ENCODE data around the gene TPM2. TPM values are rescaled to one million over a fixed set of nuclear protein-coding genes. Genes with fewer than 3 reads are reported as not detected.

TPM2 gene
- polyA plus RNA-seq, 1 of the 3 experiments (the other 2 are of a cell fraction) = 620 TPM

DNA sequence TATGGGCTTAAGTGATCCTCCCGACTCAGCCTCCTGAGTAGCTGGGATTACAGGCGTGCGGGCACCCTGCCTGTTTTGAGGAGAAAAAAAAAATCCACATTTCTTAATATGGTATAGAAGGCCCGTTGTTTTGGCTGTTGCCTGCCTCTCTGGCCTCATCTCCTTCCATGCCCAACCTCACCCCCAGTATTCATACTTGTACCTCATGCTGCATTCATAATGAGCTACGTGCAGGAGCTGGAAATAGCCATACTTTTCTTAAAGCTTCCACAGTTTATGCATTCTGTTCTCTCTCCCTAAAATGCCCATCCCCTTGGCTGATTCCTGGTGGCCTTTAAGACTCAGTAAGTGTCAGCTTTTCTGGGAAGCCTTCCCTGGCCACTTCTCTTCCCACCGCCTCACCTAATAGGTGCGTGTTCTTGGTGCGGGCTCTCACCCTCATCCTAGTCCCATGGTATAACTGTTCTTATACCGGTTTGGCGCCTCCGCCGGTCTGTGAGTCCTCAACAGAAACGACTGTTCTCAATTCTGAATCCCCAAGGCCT is 2.1 kb upstream of the TPM2 start:
- CTCF ChIA-PET = interaction anchor here (0.9 to 2.7 kb wide), 9 partner anchors 9 to 84 kb away, joined by 3 to 21 read pairs (median 4); partner anchors contain the start of genes ARHGEF39, CCDC107 and RMRP
- no peak overlapping the region; the same call in 1 of the 2 replicates for H3K9ac ChIP-seq
- no peak for DNase-seq

DNA sequence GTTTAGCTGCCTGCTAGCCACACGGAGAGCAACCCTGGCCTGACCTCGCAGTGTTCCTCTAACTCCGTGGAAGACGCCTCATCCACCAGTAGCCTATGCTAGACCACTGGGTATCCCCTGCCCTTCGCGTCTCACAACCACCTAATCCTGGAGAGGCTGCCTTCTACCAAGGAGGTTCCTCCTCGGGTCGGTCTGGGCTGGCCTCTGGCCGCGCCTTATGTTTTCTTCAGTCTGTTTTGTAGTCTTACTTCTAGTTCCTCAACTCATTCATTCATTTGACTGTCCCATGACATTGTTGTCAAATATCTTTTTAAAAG is 1.6 kb upstream of the TPM2 start:
- POLR2A ChIA-PET = interaction anchor here (0.7 to 1.7 kb wide), 7 partner anchors 11 to 44 kb away, joined by 3 to 10 read pairs (median 4); partner anchors contain the start of genes CA9, CCDC107, CREB3 and RMRP
- Histone ChIP-seq H3K9ac (peak overlapping the region; percentile 95), H3K9me2 (no peaks in the 10 kb centered on the region), H3K4me1 (ENCODE audit: control insufficient read depth in 1 of 2, insufficient read depth in 2 of 2, low read depth in 1 of 2, low read length in 1 of 2) (peaks cover 19 to 34% of the 10 kb centered on the region in 2 experiments; a peak in 3 of 4 replicates), H3K79me2 (ENCODE audit: insufficient read depth) (peaks cover 40% of the 10 kb centered on the region), H3K27me3 (ENCODE audit: insufficient read depth) (no peaks in the 10 kb centered on the region), H3K4me2 (peak overlapping the region; percentile 91), H3K27ac (ENCODE audit: low read depth in 2 of 2, low read length in 1 of 2) (peak overlapping the region; percentile 93 to 96), H3K4me3 (ENCODE audit: low read depth in 2 of 2, low read length in 1 of 2) (peak overlapping the region; percentile 62 to 73), H2AFZ (ENCODE audit: low read depth) (peak overlapping the region; percentile 84), H3K36me3 (replicated peaks in 1 of 2; ENCODE audit: control insufficient read depth in 1 of 2, insufficient read depth in 2 of 2, low read length in 1 of 2) (peaks cover 8 to 10% of the 10 kb centered on the region in 2 experiments), H3K9me3 (no peaks in the 10 kb centered on the region), H3F3A (replicated peaks; ENCODE audit: insufficient read depth) (peaks cover 56% of the 10 kb centered on the region), H4K20me1 (ENCODE audit: insufficient read depth) (peaks cover 29% of the 10 kb centered on the region)
- DNase-seq = no peak
- CTCF ChIA-PET = interaction anchor here (0.9 to 2.7 kb wide), 10 partner anchors 15 to 83 kb away, joined by 3 to 21 read pairs (median 4); partner anchors contain the start of genes ARHGEF39, CCDC107 and RMRP
- 58% methylated on average over 9 of the region's 10 CpGs for WGBS (ENCODE audit: low lambda C conversion rate)
- TF ChIP-seq, protein P1, sequence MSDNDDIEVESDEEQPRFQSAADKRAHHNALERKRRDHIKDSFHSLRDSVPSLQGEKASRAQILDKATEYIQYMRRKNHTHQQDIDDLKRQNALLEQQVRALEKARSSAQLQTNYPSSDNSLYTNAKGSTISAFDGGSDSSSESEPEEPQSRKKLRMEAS (IDR thresholded peaks at IDR 0.05; ENCODE audit: low read depth) = no peak
- no peak for TF ChIP-seq SMC3 (IDR thresholded peaks at IDR 0.05; ENCODE audit: low read depth, low read length)
- TF ChIP-seq, protein P2, sequence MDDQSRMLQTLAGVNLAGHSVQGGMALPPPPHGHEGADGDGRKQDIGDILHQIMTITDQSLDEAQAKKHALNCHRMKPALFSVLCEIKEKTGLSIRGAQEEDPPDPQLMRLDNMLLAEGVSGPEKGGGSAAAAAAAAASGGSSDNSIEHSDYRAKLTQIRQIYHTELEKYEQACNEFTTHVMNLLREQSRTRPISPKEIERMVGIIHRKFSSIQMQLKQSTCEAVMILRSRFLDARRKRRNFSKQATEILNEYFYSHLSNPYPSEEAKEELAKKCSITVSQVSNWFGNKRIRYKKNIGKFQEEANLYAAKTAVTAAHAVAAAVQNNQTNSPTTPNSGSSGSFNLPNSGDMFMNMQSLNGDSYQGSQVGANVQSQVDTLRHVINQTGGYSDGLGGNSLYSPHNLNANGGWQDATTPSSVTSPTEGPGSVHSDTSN (IDR thresholded peaks at IDR 0.05) = no peak
- no peak for TF ChIP-seq POLR2AphosphoS5 (IDR thresholded peaks at IDR 0.05; ENCODE audit: low read depth, low read length)
- TF ChIP-seq, protein P3, sequence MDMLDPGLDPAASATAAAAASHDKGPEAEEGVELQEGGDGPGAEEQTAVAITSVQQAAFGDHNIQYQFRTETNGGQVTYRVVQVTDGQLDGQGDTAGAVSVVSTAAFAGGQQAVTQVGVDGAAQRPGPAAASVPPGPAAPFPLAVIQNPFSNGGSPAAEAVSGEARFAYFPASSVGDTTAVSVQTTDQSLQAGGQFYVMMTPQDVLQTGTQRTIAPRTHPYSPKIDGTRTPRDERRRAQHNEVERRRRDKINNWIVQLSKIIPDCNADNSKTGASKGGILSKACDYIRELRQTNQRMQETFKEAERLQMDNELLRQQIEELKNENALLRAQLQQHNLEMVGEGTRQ (IDR thresholded peaks at IDR 0.05; ENCODE audit: borderline replicate concordance, low read depth, low read length) = no peak
- TF ChIP-seq GABPA (IDR thresholded peaks at IDR 0.05; ENCODE audit: low read depth) = no peak
- no peak for TF ChIP-seq RCOR1 (IDR thresholded peaks at IDR 0.05; ENCODE audit: low read length)
- no peak for TF ChIP-seq RAD21 (IDR thresholded peaks at IDR 0.05; ENCODE audit: low read length)
- TF ChIP-seq EP300 (IDR thresholded peaks at IDR 0.05; ENCODE audit: borderline replicate concordance in 1 of 2, low read depth in 1 of 2, low read length in 1 of 2) = no peak
- no peak for TF ChIP-seq ELF1 (IDR thresholded peaks at IDR 0.05)
- TF ChIP-seq GATA2 (CRISPR knock-in tag; IDR thresholded peaks at IDR 0.05) = no peak
- no peak for TF ChIP-seq FOXM1 (IDR thresholded peaks at IDR 0.05; ENCODE audit: low read depth)
- TF ChIP-seq FOSL2 (IDR thresholded peaks at IDR 0.05; ENCODE audit: borderline replicate concordance, low read depth) = no peak

More for the DNA sequence above, 2.1 kb upstream of the TPM2 start:
- no peaks in the 10 kb centered on the region for H3K27me3 ChIP-seq (ENCODE audit: insufficient read depth)
- H3K9me2 ChIP-seq = no peaks in the 10 kb centered on the region
- no peak overlapping the region for H2AFZ ChIP-seq (ENCODE audit: low read depth)
- H3F3A ChIP-seq (replicated peaks; ENCODE audit: insufficient read depth) = peaks cover 54% of the 10 kb centered on the region
- peaks cover 35% of the 10 kb centered on the region for H3K79me2 ChIP-seq (ENCODE audit: insufficient read depth)
- POLR2A ChIA-PET = interaction anchor here (1.1 to 1.3 kb wide), 2 partner anchors 13 to 40 kb away, joined by 3 to 4 read pairs; partner anchors contain the start of gene TLN1
- H3K36me3 ChIP-seq (replicated peaks in 1 of 2; ENCODE audit: control insufficient read depth in 1 of 2, insufficient read depth in 2 of 2, low read length in 1 of 2) = peaks cover 11 to 12% of the 10 kb centered on the region in 2 experiments
- TF ChIP-seq, protein P4, sequence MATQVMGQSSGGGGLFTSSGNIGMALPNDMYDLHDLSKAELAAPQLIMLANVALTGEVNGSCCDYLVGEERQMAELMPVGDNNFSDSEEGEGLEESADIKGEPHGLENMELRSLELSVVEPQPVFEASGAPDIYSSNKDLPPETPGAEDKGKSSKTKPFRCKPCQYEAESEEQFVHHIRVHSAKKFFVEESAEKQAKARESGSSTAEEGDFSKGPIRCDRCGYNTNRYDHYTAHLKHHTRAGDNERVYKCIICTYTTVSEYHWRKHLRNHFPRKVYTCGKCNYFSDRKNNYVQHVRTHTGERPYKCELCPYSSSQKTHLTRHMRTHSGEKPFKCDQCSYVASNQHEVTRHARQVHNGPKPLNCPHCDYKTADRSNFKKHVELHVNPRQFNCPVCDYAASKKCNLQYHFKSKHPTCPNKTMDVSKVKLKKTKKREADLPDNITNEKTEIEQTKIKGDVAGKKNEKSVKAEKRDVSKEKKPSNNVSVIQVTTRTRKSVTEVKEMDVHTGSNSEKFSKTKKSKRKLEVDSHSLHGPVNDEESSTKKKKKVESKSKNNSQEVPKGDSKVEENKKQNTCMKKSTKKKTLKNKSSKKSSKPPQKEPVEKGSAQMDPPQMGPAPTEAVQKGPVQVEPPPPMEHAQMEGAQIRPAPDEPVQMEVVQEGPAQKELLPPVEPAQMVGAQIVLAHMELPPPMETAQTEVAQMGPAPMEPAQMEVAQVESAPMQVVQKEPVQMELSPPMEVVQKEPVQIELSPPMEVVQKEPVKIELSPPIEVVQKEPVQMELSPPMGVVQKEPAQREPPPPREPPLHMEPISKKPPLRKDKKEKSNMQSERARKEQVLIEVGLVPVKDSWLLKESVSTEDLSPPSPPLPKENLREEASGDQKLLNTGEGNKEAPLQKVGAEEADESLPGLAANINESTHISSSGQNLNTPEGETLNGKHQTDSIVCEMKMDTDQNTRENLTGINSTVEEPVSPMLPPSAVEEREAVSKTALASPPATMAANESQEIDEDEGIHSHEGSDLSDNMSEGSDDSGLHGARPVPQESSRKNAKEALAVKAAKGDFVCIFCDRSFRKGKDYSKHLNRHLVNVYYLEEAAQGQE (IDR thresholded peaks at IDR 0.05; ENCODE audit: low read depth, low read length) = no peak
- no peak for TF ChIP-seq FOXM1 (IDR thresholded peaks at IDR 0.05; ENCODE audit: low read depth)
- 0 out of 4 replicates have a peak overlapping the region, but pooled peaks of 1 of the 2 experiments have one; percentile 73 for H3K4me3 ChIP-seq (ENCODE audit: low read depth in 2 of 2, low read length in 1 of 2)
- peak overlapping the region; percentile 91; the same call in 1 of the 2 replicates for H3K4me2 ChIP-seq
- H3K4me1 ChIP-seq (ENCODE audit: control insufficient read depth in 1 of 2, insufficient read depth in 2 of 2, low read depth in 1 of 2, low read length in 1 of 2) = peaks cover 19 to 31% of the 10 kb centered on the region in 2 experiments; a peak in 3 of 4 replicates
- H3K27ac ChIP-seq (ENCODE audit: low read depth in 2 of 2, low read length in 1 of 2) = peak overlapping the region; percentile 93 to 96
- no peaks in the 10 kb centered on the region for H3K9me3 ChIP-seq
- peaks cover 23% of the 10 kb centered on the region for H4K20me1 ChIP-seq (ENCODE audit: insufficient read depth)
- 94% methylated on average over 13 of the region's 13 CpGs for WGBS (ENCODE audit: low lambda C conversion rate)

Measured in SK-N-SH (cell line).